HG02610 (cell line): Measurements from ENCODE around the gene SLC2A13.
A peak's percentile ranks its signal among the peaks of the same experiment; 100 is the strongest.

Experiments used
- ATAC-seq: cut with Tn5 transposase; IDR thresholded peaks from one replicate; pipeline ENCODE4 v1.9.1; 2021; ENCODE audit warnings: mild to moderate bottlenecking, moderate library complexity; ENCODE audit not compliant: unreplicated experiment

Gene SLC2A13

DNA sequence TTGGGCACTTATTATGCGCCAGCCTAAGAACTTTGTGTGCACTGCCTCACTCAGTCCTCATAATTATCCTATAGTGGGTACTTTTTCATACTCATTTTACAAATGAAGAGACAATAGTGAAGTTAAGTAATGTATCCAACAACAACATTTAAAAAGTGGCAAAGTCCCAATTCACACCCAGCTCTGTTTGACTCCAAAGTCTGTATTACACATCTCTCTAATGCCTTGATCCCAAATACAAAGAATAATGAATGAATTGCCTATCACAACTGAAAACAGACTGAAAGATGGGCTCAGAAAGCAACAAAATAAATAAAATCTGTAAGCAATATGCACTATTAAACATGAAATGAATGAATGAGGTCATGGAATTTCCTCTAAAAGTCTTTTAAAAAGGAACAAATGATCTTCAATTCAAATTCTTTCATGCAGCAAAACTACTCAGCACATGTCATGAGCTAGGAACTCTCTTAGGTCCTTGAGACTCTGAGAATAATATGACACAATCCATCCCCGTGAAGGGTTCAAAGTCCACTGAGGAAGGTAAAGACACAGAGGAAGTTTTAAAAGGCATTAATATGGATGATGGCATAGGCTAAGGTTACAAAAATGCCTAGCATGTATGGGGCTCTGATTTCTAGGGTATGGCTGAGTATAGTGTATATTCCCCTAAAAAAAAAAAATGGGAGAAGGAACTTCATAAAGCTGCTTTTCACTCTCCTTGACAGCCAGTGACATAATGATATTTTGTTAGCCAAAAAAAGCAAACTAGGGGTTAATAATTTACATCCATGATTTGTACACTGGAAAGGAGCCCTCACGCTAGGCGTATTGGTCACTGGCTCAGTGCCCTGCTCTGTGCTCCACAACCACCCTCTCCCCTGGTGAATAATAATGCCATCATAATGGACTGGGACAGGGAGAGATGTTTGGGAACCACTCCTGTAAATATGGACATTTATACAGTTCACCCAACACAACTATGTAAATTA is 103.4 kb downstream of the SLC2A13 start:
- no peak for ATAC-seq

DNA sequence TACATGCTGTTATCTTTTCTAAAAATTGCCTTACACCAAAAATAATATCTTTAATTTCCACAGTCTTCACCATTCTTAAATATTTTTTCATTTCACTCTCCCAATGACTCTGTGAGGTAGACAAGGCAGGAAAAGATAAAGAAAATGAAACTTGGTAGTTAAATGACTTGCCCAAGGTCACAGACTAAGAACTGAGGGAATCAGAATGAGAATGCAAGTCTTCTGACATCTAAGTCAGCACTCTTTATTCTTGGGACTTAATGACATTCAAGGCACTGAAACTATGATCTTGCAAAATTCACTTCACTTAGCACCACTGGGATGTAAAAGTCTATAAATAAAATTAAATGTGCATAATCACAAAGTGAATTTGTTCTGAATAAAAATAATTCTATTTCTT is 104.5 kb downstream of the SLC2A13 start:
- no peak for ATAC-seq

DNA sequence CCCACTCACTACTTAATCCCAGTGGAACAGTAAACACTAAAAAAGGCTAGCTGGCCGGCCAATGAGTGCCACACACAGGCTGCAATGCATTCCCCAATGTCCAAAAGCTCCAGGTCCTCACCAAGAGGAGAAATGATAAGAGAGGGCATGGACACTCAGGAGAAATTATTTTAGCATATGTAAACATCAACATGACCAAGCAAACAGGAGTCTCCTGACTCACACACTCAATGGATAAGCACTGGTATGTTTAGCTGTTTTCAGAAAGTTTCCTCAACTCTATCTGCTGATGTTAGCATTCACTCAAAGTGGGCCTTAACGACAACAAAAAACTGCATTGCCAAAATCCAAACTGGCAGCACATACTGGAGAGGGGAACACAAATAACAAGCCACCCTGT is 105.0 kb downstream of the SLC2A13 start:
- no peak for ATAC-seq

DNA sequence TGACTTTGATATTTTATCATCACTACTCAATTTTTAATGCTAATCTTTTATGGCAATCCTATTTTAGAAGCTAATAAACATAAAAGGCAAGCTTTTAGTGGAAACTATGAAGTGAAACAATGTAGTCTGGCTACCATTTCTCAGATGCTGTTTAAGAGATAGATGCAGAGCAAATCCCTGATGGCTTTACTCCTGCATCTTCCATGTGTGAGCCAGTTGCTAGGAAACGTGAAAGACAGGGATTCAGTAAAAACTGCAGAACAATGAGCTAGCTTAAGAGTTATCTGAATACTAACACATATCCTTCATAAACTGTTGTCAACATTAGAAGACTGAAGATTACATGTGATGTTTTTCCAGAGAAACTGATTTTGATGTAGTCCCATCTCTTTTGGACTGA is 112.6 kb downstream of the SLC2A13 start:
- no peak for ATAC-seq

DNA sequence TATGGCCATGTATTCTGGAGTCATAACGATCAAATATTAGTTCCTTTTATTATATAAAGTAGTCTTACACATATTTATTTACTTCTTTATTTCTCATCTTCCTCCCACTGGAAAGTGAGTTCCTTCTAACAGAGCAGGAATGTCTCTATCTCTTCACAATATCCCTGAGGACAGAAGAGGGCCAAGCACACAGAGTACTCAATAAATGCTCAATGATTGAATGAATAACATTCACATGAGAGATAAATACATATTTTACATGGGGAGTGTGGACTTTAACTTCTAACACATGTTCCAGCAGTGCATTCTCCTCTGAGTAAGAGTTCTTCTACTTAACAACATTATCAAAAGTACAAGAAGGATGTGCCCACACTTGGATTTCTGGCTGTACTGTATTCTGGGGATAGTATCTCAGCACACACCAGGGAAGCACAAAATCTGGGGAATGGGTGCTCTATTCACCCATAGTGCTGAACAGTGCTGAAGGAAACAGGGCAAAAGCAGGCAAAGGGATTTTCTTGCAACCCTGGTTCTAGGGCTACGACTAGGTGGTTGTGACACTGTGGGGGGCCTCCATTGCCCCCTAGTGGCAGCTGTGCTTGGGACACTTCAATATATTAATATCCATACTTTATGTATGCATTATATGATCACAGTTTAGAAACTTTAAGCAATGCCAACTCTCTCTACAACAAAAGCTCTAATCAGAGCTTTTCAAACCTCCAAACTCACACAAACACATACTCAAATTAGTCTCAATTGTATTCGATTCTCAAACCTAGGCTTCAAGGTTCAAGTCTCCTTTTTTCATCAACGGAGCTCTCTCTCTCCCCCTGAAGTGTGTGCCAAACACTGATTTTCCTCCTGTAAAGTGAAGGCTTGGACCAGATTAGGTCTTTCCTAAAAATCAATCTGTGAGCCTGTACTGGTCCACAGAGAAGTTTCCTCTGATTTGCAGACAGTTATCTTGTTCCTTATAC is 115.5 kb downstream of the SLC2A13 start:
- peak; percentile 97 for ATAC-seq

DNA sequence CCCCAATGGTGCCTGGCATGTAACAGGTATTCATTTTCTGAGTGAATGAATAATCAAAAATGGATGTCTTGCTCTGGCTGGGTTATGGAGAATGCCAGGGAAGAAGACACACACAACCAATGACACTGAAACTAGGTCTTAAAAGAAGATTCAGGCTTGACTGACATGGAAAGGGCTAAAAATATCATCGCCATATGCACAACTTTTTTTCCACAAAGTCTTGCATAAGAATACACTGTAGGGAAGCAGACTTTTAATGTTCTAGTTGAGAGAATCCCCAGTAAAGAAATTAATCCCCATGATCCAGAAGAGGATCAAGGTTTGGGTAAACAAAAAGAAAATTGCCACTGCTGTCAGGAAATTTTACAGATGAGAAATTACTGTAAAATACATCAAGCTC is 116.4 kb downstream of the SLC2A13 start:
- no peak for ATAC-seq

DNA sequence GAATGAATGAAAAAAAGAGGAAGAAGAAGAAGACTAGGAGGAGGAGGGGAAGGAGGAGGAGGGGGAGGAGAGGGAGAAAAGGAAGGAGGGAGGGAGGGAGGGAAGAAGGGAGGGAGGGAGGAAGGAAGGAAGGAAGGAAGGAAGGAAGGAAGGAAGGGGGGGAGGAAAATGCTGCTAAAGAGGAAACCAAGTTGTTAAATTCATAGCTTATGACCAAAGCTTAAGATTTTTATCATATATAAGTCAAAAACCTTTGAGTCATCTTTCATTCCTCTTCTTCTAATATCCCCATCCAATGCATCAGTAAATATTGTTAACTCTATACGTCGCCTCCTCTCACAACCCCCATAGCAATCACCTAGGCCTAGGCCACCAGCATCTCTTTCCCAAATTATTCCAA is 117.3 kb downstream of the SLC2A13 start:
- ATAC-seq = no peak

DNA sequence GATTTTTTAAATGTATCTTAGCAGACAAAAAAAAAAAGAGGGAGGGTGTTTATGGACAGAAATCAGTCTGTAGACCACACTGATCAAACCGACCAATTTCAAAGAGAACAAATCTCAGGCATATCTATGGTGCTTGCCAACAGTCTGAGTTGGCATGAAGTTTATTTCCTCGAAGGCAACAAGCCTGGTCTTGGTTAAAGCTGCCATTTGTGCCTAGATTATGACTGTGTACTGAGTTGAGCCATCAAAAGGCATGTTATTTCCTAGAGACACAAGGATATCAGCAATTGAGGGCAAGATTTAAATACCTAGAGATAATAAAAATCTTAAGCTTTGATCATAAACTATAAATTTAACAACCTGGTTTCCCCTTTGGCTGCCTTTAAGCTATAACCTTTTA is 119.2 kb downstream of the SLC2A13 start:
- ATAC-seq = no peak

DNA sequence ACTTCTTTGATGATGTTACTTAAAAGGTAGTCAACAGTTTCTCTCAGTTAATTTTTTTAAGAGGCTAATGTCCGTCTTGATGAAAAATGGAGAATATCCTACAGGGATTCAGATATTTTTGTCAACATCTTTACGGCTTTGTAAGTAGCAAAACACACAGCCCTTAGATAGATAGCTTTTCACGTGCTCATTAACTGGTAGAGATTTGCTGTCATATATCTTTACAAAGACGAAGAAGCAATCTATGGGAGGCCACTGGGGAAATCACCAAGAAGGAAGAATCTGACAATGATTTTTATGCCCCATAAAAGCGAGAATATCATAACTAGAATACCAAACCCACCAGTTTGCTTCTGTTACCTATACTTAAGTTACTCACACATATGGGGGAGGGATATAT is 121.2 kb downstream of the SLC2A13 start:
- ATAC-seq = no peak

DNA sequence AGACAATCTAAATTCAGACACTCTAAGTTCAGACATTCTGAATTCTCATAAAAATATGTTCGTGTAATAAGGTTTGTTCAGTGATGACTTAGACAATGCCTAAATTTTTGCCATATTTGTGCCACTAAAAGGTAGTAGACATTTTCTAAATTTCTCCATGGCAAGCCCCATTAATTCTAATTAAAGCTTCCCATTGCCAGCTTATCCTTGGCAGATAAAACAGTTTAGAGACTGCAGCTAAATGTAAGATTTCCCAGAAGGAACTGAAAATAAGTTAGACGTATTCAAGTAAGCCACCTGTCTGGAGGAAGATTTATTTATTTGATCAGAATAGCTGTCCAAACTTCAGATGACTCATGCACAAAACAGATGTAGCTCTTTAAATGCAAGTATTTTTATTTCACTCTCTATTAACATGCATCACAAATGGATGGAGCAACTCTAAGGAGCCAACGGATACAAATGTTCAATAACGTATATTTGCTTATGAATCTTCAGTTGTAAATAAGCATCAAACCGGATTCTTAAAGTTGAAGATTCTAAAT is 130.4 kb downstream of the SLC2A13 start:
- ATAC-seq = no peak

DNA sequence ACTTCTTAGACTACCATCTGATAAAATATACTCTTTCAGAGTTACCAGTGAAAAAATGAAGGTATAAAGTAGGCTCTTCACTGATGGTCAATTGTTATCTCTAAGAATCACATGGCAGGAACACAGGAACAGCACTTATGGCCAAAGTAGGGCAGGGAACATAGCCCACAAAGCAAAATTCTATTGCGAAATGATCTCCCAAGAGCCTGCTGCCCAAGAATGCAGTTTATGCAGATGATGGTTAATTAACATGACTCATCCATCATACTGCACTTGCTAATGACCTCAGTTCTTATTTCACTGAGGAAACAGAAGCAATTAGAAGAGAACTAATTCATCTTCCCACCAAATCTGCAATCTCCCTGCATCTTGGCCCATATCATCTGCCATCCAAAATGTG is 133.8 kb downstream of the SLC2A13 start:
- no peak for ATAC-seq

DNA sequence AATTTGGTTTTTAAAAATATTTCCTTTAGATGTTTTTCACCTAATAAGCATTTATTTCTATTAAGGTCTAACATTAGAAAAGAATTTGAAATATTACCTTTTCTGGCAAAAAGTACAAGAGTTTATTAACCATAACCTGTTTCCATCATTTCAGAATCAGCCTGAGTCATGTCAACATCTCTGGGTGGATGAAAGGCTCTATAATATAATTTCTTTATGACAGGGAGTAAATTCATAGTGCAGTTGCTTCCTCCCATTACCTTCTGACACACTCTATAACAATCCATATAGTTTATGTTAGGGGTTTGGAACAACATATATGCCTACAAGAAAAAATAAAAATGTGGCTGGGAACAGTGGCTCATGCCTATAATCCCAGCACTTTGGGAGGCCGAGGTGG is 134.5 kb downstream of the SLC2A13 start:
- no peak for ATAC-seq

DNA sequence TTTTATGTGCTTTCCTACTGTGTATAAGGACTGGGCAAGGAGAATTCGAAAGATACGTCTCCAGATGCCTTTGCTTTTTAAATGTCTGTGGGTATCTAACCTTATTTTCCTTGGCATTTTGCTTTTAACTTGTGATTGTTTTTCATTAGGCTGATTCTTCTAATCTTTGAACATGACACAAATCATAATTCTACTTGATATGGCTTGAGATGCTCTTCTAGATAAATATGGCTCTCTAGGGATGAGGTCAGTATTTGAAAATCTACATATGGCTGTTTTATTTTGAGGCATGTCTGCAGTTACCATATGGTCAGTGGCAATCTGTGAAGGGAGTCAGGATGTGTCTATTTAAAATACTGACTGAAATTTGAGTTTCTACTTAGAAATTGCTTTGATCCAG is 139.2 kb downstream of the SLC2A13 start:
- no peak for ATAC-seq

DNA sequence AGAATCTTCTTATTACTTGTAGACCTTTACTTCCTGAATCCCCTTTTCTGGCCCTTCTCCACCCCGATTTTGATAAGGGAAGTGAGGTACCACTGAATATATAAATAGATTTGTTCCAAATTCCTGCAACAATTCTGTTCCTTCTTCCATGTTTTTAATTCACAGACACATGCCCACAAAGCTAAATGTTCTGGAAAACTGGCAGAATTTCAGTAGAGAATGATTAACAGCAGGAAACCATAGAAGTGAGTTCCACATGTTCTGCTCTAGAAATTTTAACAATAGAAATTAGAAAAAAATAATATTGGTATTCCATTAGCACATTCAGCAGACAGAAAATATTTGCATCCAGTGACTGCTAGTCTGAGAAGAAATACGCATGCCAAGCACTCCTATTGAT is 139.6 kb downstream of the SLC2A13 start:
- ATAC-seq = no peak

DNA sequence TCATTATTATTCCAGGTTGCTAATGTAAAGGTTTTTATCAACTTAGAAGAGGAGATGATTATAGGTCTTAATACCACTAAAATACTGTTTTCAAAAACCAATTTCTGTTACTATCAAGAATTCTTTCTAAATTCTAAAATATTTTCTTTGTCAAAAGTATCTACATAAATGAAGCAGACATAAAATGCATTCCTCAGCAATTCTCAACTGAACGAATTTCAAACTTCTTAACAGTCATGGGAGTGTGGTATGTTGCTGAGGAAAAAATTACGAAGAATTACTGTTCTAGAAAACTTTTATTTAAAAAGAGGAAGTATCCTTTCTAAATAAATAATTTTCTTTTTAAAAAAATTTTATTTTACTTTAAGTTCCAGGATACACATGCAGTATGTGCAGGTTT is 146.4 kb downstream of the SLC2A13 start:
- no peak for ATAC-seq

DNA sequence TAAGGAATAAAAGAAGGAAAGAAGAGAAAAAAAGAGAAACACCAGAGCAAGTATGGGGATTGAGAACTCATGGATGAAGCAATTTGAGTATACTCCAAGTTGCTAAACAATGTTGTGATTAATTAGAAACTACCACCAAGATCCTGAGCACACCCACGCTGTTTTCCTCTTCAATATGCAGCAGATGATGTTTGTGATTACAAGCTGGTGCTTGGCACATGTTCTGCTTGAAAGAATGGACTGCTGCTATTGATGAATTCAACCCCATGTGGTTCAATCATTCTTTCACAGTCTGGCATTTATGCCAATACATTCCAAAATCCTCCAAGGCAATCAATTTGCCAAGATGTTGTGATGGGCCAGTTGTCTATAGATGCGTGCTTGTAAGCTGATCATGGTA is 146.8 kb downstream of the SLC2A13 start:
- ATAC-seq = no peak

DNA sequence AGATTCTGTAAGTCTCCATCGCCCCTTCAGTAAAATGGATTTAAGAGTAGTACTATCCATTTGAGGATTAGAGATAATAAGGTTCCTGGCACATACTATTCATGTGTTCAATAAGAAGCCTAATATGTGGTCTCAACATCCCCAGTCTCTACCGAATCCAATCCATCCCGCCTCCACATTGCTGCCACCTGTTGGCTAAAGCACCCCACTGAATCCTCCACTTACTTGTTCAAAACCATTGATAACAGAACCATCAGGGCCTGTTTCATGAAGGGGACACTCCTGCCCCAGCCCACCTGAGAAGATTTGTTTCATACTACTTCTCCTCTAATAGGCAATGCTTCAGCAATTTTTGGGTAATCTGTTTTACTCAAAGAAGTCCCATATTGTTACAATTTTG is 147.5 kb downstream of the SLC2A13 start:
- ATAC-seq = no peak

DNA sequence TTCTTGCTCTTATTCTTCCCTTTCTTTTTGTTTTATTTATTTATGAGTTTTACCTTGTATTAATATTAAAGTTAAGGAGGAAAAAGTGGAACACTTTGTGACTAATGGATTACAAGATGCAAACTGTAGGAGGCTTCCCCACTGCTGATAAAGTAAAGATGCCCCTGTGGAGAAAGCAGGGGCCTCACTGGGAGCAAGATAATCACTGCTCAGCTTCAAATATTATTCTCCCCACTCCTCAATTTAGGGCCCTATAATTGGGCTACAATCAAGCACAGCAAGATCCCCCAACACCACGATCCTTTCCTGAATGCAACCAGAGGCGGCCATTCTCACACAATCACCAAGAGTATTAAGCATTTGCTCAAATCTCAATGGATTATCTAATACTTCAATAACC is 149.2 kb downstream of the SLC2A13 start:
- no peak for ATAC-seq

DNA sequence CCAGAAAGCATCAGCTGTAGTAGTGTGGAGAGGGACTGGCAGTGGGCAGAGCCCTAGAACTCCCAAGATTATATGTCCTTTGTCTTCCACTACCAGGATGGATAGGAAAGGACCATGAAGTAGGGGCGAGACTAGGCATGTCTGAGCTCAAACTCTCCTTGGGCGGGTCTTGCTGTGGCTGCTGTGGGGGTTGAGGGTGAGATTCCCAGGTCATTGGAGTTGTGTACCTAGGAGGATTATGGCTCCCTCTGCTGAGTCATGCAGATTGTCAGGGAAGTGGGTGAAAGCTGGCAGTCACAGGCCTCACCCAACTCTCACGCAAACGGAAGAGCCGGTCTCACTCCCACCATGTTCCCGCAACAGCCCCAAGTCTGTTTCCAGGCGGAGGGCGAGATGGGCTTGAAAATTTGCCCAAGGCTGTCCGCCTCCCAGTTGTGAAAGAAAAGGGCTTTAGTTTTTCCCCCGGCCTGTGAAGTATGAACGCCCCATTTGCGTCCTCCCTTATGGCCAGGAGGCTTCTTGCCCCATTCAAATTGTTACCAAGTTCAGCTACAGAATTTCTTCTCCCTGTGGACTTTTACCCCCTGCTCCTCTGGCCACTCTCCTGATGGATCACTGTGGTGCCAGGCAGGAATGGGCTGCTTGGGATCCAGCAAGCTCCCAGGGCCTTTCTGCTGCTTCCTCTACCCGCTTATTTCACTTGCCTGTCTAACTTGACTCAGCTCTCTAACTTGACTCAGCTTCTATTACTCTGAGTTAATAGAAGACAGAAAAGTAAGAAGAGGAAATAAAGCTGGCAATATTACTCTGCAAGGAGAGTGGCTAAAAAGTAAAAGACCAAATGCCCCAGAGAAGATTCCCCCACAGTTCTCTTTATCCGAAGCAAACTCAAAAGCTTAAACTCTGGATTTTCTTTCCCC is 159.3 kb downstream of the SLC2A13 start:
- no peak for ATAC-seq

DNA sequence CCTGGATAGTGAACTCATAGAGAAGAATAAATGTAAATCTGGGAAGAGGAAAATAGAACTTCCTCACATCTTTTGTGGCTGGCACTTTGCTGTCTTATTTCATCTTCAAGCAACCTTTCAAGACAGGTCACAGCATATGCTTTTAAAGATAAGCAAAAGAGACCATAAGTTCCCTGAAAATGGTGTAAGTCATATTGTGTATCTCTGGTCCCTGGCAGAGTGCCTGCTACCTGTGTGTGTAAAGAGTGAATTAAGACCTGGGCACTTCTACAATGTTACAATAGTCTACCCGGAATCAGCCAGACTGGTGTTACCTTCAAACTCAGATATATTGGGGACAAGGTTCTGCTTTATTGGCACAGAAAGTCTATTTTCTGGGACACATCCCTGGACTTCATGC is 168.8 kb downstream of the SLC2A13 start:
- no peak for ATAC-seq
